Smooth muscle cell (in vitro differentiated cells): Measurements from ENCODE around the gene LEPROT. TPM values are rescaled to one million over a fixed set of nuclear protein-coding genes. Genes with fewer than 3 reads are reported as not detected.
"Not testable (repeated sequence)": the region's sequence is repeated elsewhere in the genome, so short reads cannot be mapped to it uniquely, and the experiment has no call there.

ENCODE experiments used
- DNase-seq: peaks from one replicate; lab custom pipeline; 2025; ENCODE audit not compliant: unreplicated experiment; lab: John Stamatoyannopoulos, UW
- H2AFZ ChIP-seq: fragments of 200-600 bp; sonication (generic); 2 replicates; pipeline ENCODE4 v1.6.0; 2016; ENCODE audit warnings: antibody characterized with exemption, low read depth, mild to moderate bottlenecking
- H3F3A ChIP-seq: fragments of 200-600 bp; sonication (generic); 2 replicates; pipeline ENCODE4 v1.6.0; 2017; ENCODE audit warnings: antibody characterized with exemption, low read depth
- H3K27ac ChIP-seq: fragments of 200-600 bp; sonication (generic); 2 replicates; pipeline ENCODE4 v1.5.1; 2016; ENCODE audit warnings: low read depth, mild to moderate bottlenecking
- H3K27me3 ChIP-seq: fragments of 200-600 bp; sonication (generic); 2 replicates; pipeline ENCODE4 v1.6.1; 2016; ENCODE audit warnings: low read depth, mild to moderate bottlenecking
- H3K36me3 ChIP-seq: fragments of 200-600 bp; sonication (generic); 2 replicates; pipeline ENCODE4 v1.5.1; 2016; ENCODE audit warnings: low read depth
- H3K4me1 ChIP-seq: fragments of 200-600 bp; sonication (generic); 2 replicates; pipeline ENCODE4 v1.5.1; 2016; ENCODE audit warnings: low read depth
- H3K4me2 ChIP-seq: fragments of 200-600 bp; sonication (generic); 2 replicates; pipeline ENCODE4 v1.6.0; 2016; ENCODE audit warnings: mild to moderate bottlenecking
- H3K4me3 ChIP-seq: fragments of 200-600 bp; sonication (generic); 2 replicates; pipeline ENCODE4 v1.5.1; 2016; ENCODE audit warnings: mild to moderate bottlenecking
- H3K79me2 ChIP-seq: fragments of 200-600 bp; sonication (generic); 2 replicates; pipeline ENCODE4 v1.6.0; 2016; ENCODE audit warnings: low read depth, mild to moderate bottlenecking
- H3K9ac ChIP-seq: fragments of 200-600 bp; sonication (generic); 2 replicates; pipeline ENCODE4 v1.6.0; 2016; ENCODE audit warnings: low read depth
- H3K9me3 ChIP-seq: fragments of 200-600 bp; sonication (generic); replicated peaks from 2 replicates; pipeline ENCODE4 v1.5.1; 2016; ENCODE audit warnings: low read depth
- H4K20me1 ChIP-seq: fragments of 200-600 bp; sonication (generic); 2 replicates; pipeline ENCODE4 v1.6.0; 2016; ENCODE audit warnings: low read depth
- CTCF ChIP-seq: fragments of 200-600 bp; sonication (generic); IDR thresholded peaks from 2 replicates; pipeline ENCODE4 v1.5.1; 2017; ENCODE audit warnings: borderline replicate concordance, mild to moderate bottlenecking, antibody characterized with exemption; ENCODE audit not compliant: insufficient read depth, poor library complexity, severe bottlenecking
- WGBS: methylation state at CpG from one replicate; pipeline ENCODE4 v1.1.7; 2016; ENCODE audit warnings: low lambda C conversion rate; 5-methylcytosine and 5-hydroxymethylcytosine counted together
- polyA plus RNA-seq: library from polyadenylated mRNA; unstranded; fragments of >200 nt; fragmentation: Nextera tagmentation; extraction: Ambion mirVana; gene quantifications from 2 replicates; pipeline ENCODE4 v1.2.1, GENCODE V29; 2016
- total RNA-seq: library from RNA; depleted of rRNA; stranded (reverse); fragments of >200 nt; gene quantifications from 2 replicates; pipeline ENCODE4 v1.2.3, GENCODE V29; 2014

The LEPROT gene
- total and polyA plus RNA-seq, 2 experiments from 2014 or later: 61.0 to 76.4 TPM

GRCh38 chr1:65458730-65459396 is 38.4 kb downstream of the LEPROT start:
- no peaks in the 10 kb centered on the region for H3K9me3 ChIP-seq
- no peak overlapping the region for H3K4me2 ChIP-seq
- H3K4me1 ChIP-seq: no peaks in the 10 kb centered on the region
- no peak overlapping the region for H2AFZ ChIP-seq
- no peak overlapping the region for H3K4me3 ChIP-seq
- DNase-seq: no peak
- H3K9ac ChIP-seq: no peak overlapping the region
- 88% methylated on average over 2 of the region's 2 CpGs for WGBS
- no peaks in the 10 kb centered on the region for H3K27me3 ChIP-seq
- no peaks in the 10 kb centered on the region for H3F3A ChIP-seq
- H4K20me1 ChIP-seq: peaks cover 4% of the 10 kb centered on the region
- no peaks in the 10 kb centered on the region for H3K36me3 ChIP-seq
- no peak overlapping the region for H3K27ac ChIP-seq
- TF ChIP-seq CTCF: no peak
- H3K79me2 ChIP-seq: no peaks in the 10 kb centered on the region

- Histone ChIP-seq H3K79me2 (no peaks in the 10 kb centered on the region), H3K27ac (no peak overlapping the region), H3K36me3 (no peaks in the 10 kb centered on the region), H3K4me1 (no peaks in the 10 kb centered on the region), H4K20me1 (peaks cover 4% of the 10 kb centered on the region), H3K9me3 (no peaks in the 10 kb centered on the region), H3K27me3 (no peaks in the 10 kb centered on the region), H2AFZ (no peak overlapping the region), H3K9ac (no peak overlapping the region), H3F3A (no peaks in the 10 kb centered on the region), H3K4me3 (no peak overlapping the region), H3K4me2 (no peak overlapping the region)
- no peak for DNase-seq
- WGBS: 79% methylated on average over 1 of the region's 1 CpG
- TF ChIP-seq CTCF: peak; percentile 30
These were observed 38.9 kb downstream of the LEPROT start for GRCh38 chr1:65459397-65459768.

- not testable (repeated sequence) for H3K4me3 ChIP-seq, H3K36me3 ChIP-seq
- 96% methylated on average over 1 of the region's 1 CpG for WGBS
These were observed 45.4 kb downstream of the LEPROT start for GRCh38 chr1:65465837-65466236.

GRCh38 chr1:65467536-65467935 is 47.1 kb downstream of the LEPROT start:
- no peak for DNase-seq
- H3K4me2 ChIP-seq: peak overlapping the region; percentile 51
- H3F3A ChIP-seq: no peaks in the 10 kb centered on the region
- H4K20me1 ChIP-seq: peaks cover 5% of the 10 kb centered on the region
- 21% methylated on average over 6 of the region's 6 CpGs for WGBS
- no peak overlapping the region for H2AFZ ChIP-seq
- H3K79me2 ChIP-seq: no peaks in the 10 kb centered on the region
- no peaks in the 10 kb centered on the region for H3K27me3 ChIP-seq
- H3K4me3 ChIP-seq: no peak overlapping the region
- no peak for TF ChIP-seq CTCF
- H3K27ac ChIP-seq: no peak overlapping the region
- no peaks in the 10 kb centered on the region for H3K36me3 ChIP-seq
- H3K9me3 ChIP-seq: no peaks in the 10 kb centered on the region
- H3K4me1 ChIP-seq: peaks cover 12% of the 10 kb centered on the region
- no peak overlapping the region for H3K9ac ChIP-seq

More at GRCh38 chr1:65465837-65466236, 45.4 kb downstream of the LEPROT start:
- not testable (repeated sequence) for H3K9me3 ChIP-seq, H3K27ac ChIP-seq, H2AFZ ChIP-seq, H4K20me1 ChIP-seq, H3F3A ChIP-seq, H3K27me3 ChIP-seq, DNase-seq, H3K4me2 ChIP-seq, H3K9ac ChIP-seq, H3K79me2 ChIP-seq
- peaks cover 12% of the 10 kb centered on the region for H3K4me1 ChIP-seq
